Activated CD8-positive, alpha-beta memory T cell treated with anti-CD3 and anti-CD28 coated beads for 4 hours (primary cell): ENCODE measurements around the gene ZNF775.
"Not testable (repeated sequence)": the region's sequence is repeated elsewhere in the genome, so short reads cannot be mapped to it uniquely, and the experiment has no call there.

ENCODE experiments used
- DNase-seq, 2 donors: peaks; one replicate each; pipeline ENCODE4 v3.0.0-alpha.2; 2020; ENCODE audit warnings: low read depth in 2 of 2

Gene ZNF775

DNA sequence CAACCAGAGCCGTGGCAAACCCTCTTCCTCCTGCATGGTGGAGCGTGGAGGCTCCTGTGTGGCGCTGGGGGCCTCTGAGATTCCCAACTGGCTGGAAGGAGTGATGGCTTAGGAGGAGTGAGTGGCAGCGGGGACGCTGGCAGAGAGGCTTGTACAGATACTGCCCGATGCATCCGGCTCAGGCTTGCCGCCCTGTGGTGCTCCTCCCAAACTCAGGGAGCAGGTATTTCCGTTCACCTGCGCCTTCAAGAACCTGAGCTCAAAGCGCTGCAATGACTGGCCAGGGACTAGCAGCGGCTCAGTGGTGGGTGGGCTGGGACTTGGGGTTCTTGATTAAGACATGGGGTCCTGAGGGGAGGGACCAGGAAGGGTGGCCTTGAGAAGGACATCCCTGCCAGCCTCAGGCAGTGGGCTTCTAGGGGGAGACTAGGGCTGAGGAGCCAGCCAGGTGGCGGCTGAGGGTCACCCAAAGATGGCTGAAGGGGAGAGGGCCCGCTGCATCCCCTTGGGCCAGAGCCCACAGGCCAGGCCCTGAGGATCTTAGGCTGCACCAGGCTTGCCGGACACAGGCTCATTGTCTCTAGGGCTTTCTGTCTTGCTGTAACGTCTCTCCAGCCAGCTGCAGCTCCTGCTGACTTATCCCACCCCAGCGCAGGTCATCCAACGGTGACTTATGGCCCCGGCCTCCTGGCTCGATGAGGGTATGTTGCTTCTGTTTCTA is 3.2 kb downstream of the ZNF775 start:
- no peak for DNase-seq

GRCh38 chr7:150382844-150383225 is 3.7 kb downstream of the ZNF775 start:
- DNase-seq = no peak

DNA sequence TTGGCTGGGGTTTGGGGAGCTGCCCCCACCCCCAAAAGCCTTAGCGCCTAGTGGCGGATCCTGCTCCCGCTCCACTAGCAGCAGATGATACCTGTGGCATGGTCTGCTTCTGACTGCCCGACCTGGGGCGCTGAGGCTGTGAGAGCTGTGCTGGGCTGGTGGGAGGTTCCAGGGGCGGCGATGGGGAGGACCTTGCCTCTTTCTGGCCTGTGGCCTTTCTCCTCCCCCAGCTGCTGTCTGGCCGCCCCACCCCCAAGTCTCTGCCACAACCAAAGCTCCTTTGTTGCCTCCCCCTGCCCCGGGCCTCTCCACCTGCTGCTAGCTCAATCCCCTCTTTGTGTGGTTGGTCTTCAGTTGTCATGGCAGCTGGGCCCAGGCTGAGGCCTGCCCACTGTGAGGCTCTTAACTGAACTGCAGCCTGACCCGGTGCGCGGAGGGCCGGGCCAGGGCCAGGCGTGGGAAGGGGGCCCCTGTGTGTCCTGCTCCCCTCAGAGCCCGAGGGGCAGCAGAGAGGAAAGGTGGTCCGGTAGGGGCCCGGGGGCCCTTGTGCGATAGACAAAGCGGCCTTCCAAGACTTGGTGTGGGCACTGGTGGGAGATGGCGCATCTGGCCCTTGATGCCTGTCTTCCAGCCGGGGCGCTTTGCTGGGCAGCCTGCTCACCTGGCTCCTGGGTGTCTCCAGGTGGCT is 4.7 kb downstream of the ZNF775 start:
- DNase-seq = no peak

GRCh38 chr7:150384406-150385301 is 5.5 kb downstream of the ZNF775 start:
- DNase-seq = no peak

DNA sequence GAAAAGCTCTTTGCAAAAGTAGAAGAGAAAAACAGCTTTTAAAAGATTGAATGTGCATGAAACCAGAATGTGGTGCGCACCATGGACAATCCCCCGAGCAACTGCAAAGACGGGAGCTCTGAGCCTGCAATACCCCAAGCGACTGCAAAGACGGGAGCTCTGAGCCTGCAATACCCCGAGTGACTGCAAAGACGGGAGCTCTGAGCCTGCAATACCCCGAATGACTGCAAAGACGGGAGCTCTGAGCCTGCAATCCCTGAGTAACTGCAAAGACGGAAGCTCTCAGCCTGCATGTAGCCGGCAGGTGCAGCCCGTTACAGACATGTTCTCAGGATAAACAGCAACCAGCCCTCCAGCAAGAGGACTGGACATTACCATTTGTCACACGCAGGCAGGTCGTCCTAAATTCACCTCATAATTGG is 6.2 kb downstream of the ZNF775 start:
- no peak for DNase-seq

DNA sequence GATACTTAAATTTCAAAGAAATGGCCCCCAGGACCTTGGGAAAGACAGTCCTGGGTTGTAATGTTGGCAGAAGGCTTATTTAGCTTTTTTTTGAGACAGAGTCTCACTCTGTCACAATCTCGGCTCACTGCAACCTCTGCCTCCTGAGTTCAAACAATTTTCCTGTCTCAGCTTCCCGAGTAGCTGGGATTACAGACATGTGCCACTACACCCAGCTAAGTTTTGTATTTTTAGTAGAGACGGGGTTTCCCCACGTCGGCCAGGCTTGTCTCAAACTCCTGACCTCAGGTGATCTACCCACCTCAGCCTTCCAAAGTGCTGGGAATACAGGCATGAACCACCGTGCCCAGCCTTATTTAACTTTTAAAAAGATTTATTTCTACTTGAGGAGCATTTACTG is 6.8 kb downstream of the ZNF775 start:
- DNase-seq = not testable (repeated sequence)

DNA sequence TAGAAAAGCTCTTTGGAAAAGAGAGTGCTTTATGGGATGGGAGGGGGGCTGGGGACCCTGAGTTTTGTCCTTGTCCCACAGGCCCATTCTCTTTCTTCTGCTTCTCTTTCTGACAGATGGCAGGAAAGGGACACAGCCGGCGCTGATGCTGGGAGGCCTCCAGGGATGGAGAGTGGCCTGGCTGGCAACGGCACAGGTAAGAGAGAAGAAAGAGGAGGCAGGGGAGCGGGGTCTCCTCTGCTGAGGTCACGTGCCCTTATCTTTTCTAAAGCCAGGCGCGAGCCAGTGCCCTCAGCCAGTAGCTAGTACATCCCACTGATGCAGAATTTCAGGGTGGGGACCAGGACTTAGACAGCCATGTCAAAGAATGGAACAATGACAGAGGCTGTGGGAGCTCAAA is 9.2 kb downstream of the ZNF775 start:
- no peak for DNase-seq

- DNase-seq = no peak
Measured at GRCh38 chr7:150388709-150389531, 9.8 kb downstream of the ZNF775 start.

- no peak for DNase-seq
Measured at GRCh38 chr7:150389532-150389816, 10.3 kb downstream of the ZNF775 start.

DNA sequence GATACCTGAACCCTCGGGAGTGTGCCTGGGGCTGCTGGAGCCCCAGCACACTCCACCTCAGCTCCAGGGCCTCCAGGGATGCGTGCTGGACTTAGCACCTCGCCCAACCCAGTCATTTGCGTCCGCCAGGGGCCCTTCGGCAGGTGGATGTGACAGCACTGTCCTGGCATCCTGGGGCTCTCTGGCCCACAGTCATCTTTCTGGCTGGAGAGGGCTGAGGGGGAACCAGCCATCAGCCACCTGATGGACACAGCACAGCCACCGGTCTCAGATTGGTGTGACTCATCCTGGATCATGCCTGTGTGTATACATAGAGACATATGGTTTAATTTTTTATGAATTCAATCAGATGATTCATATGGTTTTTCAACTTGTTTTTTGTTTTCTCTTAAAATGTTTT is 11.1 kb downstream of the ZNF775 start:
- DNase-seq = no peak

- no peak for DNase-seq
Measured at GRCh38 chr7:150393325-150393724, 14.2 kb downstream of the ZNF775 start.

- DNase-seq = no peak
Measured at GRCh38 chr7:150396426-150396825, 17.3 kb downstream of the ZNF775 start.

DNA sequence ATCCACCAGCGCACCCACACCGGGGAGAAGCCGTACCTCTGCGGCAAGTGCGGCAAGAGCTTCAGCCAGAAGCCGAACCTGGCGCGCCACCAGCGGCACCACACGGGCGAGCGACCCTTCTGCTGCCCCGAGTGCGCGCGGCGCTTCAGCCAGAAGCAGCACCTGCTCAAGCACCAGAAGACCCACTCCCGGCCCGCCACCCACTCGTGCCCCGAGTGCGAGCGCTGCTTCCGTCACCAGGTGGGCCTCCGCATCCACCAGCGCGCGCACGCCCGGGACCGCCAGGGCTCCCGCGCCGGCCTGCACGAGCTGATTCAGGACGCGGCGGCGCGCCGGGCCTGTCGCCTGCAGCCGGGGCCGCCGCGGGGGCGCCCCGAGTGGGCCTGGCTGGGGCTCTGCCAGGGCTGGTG is 17.7 kb downstream of the ZNF775 start:
- no peak for DNase-seq

DNA sequence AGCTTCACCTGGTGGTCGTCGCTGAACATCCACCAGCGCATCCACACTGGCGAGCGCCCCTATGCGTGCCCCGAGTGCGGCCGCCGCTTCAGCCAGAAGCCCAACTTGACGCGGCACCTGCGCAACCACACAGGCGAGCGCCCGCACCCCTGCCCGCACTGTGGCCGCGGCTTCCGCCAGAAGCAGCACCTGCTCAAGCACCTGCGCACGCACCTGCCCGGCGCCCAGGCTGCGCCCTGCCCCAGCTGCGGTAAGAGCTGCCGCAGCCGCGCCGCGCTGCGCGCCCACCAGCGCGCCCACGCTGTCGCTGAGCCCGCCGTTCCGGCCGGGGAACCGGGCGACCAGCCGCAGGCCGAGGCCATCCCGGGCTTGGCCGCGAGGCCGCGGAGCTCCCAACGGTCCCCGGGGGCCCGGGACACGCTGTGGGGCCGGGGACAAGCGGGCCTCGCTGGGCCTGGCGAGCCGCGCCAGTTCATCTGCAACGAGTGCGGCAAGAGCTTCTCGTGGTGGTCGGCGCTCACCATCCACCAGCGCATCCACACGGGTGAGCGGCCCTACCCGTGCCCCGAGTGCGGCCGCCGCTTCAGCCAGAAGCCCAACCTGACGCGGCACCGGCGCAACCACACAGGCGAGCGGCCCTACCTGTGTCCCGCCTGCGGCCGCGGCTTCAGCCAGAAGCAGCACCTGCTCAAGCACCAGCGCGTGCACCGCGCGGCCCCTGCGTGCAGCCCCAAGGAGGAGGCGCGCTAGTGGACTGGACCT is 18.4 kb downstream of the ZNF775 start:
- no peak for DNase-seq

DNA sequence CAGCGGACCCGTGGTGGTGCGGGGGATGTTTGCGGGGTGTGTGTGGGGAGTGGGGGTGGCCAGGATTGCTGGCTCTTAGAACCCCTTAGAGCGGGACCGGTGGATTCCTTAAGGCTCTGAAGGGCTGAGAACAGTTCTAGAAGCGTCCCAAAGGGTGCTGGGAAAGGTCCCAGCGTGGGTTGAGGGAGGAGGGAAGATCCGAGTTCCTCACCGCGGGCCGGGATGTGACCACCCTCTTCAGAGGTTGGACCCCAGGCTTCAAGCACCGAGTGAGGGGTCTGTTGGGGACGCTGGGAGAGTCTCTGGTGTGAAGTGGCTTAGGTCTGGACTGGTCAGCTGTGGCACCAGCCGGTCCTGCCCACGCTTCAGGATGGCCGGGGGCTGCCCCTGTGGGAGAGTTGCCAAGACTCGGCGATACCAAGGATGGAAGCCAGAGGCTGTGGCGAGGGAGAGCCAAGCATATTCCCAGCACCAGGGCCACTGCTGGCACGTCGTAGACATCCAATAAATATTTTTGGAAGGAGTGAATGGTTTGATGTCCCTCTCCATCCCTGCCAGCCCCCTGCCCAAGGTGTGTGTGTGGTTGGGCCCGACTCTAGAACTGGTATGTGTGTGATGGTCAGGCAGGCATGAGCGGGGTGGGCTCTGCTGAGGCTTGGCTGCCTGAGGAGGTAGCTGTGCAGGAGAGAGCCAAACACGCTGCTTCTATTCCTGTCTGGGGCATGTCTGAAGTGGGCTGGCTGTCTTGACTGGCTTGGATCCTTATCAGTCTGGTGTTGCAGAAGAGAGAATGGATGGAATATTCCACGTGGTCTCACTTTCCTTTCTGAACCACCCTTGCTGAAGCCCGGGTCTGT is 19.2 kb downstream of the ZNF775 start:
- DNase-seq = no peak

- DNase-seq = no peak
Measured at GRCh38 chr7:150398965-150399320, 19.8 kb downstream of the ZNF775 start.

- DNase-seq = no peak
Measured at GRCh38 chr7:150399421-150400007, 20.4 kb downstream of the ZNF775 start.

DNA sequence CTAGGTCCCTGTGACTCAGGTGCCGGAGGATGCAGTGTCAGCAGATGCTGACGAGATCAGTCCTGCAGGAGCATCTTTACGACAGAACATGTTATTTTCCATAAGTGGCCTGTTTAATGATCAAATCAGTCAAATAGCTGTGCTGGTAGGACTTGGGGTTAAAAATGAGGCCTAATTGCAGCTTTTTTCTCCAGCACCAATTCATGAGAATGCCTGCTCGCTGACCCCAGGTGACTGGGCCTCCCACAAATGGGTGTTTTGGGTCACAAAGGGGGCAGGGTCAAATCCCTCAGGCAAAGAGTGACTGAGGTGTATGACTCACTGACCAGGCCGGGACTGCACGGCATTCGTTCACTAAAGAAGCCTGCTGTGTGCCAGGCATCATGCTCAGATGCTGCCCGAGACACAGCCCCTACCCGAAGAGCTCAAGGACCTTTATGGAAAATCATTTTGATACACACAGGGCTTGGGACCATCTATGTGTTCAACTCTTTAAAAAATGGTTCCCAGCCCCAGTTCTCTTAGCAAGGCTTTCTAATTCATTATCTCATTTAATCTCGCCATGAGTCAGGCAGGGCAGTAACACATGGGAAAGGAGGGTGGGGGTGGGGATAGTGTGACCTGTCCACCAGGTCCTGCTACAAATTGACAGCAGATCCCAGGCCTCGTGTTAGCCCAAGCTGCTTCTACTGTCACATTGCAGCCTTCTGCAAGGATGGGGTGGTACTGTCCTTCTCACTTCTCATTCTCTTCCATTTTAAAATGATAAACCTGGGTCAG is 21.1 kb downstream of the ZNF775 start:
- DNase-seq = no peak

DNA sequence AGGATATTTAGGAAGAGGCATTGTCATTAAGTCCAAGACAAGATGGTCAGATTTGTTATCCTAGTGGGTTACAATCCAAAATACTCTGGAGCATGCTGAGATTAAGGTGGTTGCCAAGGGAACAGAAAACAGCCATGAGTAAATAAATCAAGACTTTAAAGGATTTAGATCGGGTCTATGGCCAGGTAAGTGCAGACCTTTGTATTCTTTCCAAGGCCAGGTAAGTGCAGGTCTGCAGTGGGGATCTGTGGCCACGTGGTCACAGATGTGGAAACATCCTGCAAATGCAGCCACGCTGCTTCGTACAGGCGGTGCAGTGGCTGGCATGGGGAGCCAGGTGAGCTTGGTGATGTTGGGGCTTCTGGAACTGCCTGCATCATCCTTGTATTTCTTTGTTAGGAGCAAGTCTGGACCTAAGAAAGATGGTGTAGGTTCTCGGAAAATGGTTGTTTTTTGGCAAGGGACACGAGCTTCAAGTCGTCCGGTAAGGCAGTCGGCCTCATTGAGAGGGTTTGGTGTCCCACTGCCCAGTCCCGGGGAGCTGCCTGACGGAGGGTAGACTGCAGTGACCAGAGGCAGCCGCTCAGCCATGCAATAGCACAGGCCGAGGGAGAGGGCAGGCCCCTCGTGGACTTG is 21.8 kb downstream of the ZNF775 start:
- no peak for DNase-seq
